Ascending aorta (tissue), 2 donors: ENCODE data around the gene SLITRK4. TPM values are rescaled to one million over a fixed set of nuclear protein-coding genes. Genes with fewer than 3 reads are reported as not detected.

Source experiments
- DNase-seq, 2 donors: peaks; one replicate each; pipeline ENCODE4 v3.0.0-alpha.2; 2019; ENCODE audit warnings: low spot score in 2 of 2
- H3K27ac ChIP-seq, 2 donors: fragments of 200-600 bp; sonication (generic); one replicate each; pipeline ENCODE4 v1.5.1; 2016 to 2017; ENCODE audit warnings: mild to moderate bottlenecking in 1 of 2
- H3K27me3 ChIP-seq: fragments of 200-600 bp; sonication (generic); one replicate; pipeline ENCODE4 v1.5.1; 2017
- H3K36me3 ChIP-seq, 2 donors: fragments of 200-600 bp; sonication (generic); one replicate each; pipeline ENCODE4 v1.5.1; 2016
- H3K4me1 ChIP-seq, 2 donors: fragments of 200-600 bp; sonication (generic); one replicate each; pipeline ENCODE4 v1.5.1; 2016 to 2017; ENCODE audit warnings: mild to moderate bottlenecking in 1 of 2
- H3K4me3 ChIP-seq, 2 donors: fragments of 200-600 bp; sonication (generic); one replicate each; pipeline ENCODE4 v1.5.1; 2016 to 2017; ENCODE audit warnings: mild to moderate bottlenecking in 1 of 2
- H3K9me3 ChIP-seq, 2 donors: fragments of 200-600 bp; sonication (generic); one replicate each; pipeline ENCODE4 v1.5.1; 2016
- CTCF ChIP-seq, 3 experiments: fragments of 200-600 bp in 2 of 3; fragments of 450-650 bp in 1 of 3; sonication (generic) in 2 of 3; IDR thresholded peaks; one replicate each; pipeline ENCODE4 v1.5.1; 2016 to 2019; ENCODE audit warnings: antibody characterized with exemption in 3 of 3, mild to moderate bottlenecking in 1 of 3, moderate library complexity in 1 of 3
- intact Hi-C: fragments of 100-400 bp; cut with DNase I; formaldehyde crosslinking; loops from one replicate; pipeline ENCODE4 v1.15.1; 2023
- total RNA-seq: library from RNA; depleted of rRNA; stranded (reverse); fragments of >200 nt; gene quantifications from one replicate; pipeline ENCODE4 v1.1.0, GENCODE V29; 2016

The SLITRK4 gene
- total RNA-seq, 1 donor from 2014 or later = 2.6 TPM

- TF ChIP-seq CTCF (IDR thresholded peaks at IDR 0.05) = no peak
- Histone ChIP-seq H3K27me3 (no peaks in the 10 kb centered on the region), H3K4me3 (peak overlapping the region; percentile 48 to 67), H3K9me3 (no peaks in the 10 kb centered on the region), H3K27ac (peak overlapping the region; percentile 50 to 55), H3K36me3 (no peaks in the 10 kb centered on the region), H3K4me1 (no peaks in the 10 kb centered on the region)
- intact Hi-C loops = no loop called here
- no peak for DNase-seq
These were observed 1.6 kb downstream of the SLITRK4 start for GRCh38 chrX:143634309-143634662.

- peak overlapping the region; percentile 50 to 55 for H3K27ac ChIP-seq
- no peaks in the 10 kb centered on the region for H3K4me1 ChIP-seq
- no peaks in the 10 kb centered on the region for H3K36me3 ChIP-seq
- H3K4me3 ChIP-seq = peak overlapping the region; percentile 48 to 67
- H3K27me3 ChIP-seq = no peaks in the 10 kb centered on the region
- H3K9me3 ChIP-seq = no peaks in the 10 kb centered on the region
- TF ChIP-seq CTCF (IDR thresholded peaks at IDR 0.05) = no peak
- intact Hi-C loops = no loop called here
- no peak for DNase-seq
These were observed 2.2 kb downstream of the SLITRK4 start for GRCh38 chrX:143633461-143634308.

GRCh38 chrX:143632625-143633410 lies 3.1 kb downstream of the SLITRK4 start:
- intact Hi-C loops = no loop called here
- no peak for DNase-seq
- Histone ChIP-seq H3K4me1 (no peaks in the 10 kb centered on the region), H3K27ac (peak overlapping the region; percentile 50 to 55), H3K4me3 (peak overlapping the region; percentile 48 to 67), H3K36me3 (no peaks in the 10 kb centered on the region), H3K27me3 (no peaks in the 10 kb centered on the region), H3K9me3 (no peaks in the 10 kb centered on the region)
- TF ChIP-seq CTCF (IDR thresholded peaks at IDR 0.05) = no peak

- Histone ChIP-seq H3K27ac (no peak overlapping the region), H3K4me3 (no peak overlapping the region), H3K36me3 (no peaks in the 10 kb centered on the region), H3K27me3 (no peaks in the 10 kb centered on the region), H3K4me1 (no peaks in the 10 kb centered on the region), H3K9me3 (no peaks in the 10 kb centered on the region)
- no peak for DNase-seq
- no peak for TF ChIP-seq CTCF (IDR thresholded peaks at IDR 0.05)
- intact Hi-C loops = no loop called here
These were observed 12.2 kb downstream of the SLITRK4 start for GRCh38 chrX:143623657-143624056.

- H3K36me3 ChIP-seq = no peaks in the 10 kb centered on the region
- H3K27ac ChIP-seq = no peak overlapping the region
- no peaks in the 10 kb centered on the region for H3K4me1 ChIP-seq
- H3K9me3 ChIP-seq = no peaks in the 10 kb centered on the region
- no peak for TF ChIP-seq CTCF (IDR thresholded peaks at IDR 0.05)
- intact Hi-C loops = no loop called here
- no peak for DNase-seq
- no peak overlapping the region for H3K4me3 ChIP-seq
- H3K27me3 ChIP-seq = no peaks in the 10 kb centered on the region
These were observed 14.6 kb downstream of the SLITRK4 start for GRCh38 chrX:143621276-143621675.
